Right lobe of liver (tissue), 6 donors: ENCODE results near the gene ARMH1. TPM values are rescaled to one million over a fixed set of nuclear protein-coding genes. Genes with fewer than 3 reads are reported as not detected.

Source experiments
- ATAC-seq, 4 donors: fragments of 200-7000 bp; cut with Tn5 transposase; one replicate each; pipeline ENCODE4 v1.9.1; 2020; ENCODE audit warnings: mild to moderate bottlenecking in 4 of 4, moderate library complexity in 4 of 4
- DNase-seq, 3 donors: peaks; one replicate each; pipeline ENCODE4 v3.0.0-alpha.2; 2020
- H3K27ac ChIP-seq, 3 donors: fragments of 200-600 bp; one replicate each; pipeline ENCODE4 v1.8.0; 2022
- H3K27me3 ChIP-seq, 2 donors: fragments of 200-600 bp; one replicate each; pipeline ENCODE4 v1.8.0; 2022
- H3K36me3 ChIP-seq, 4 donors: fragments of 200-600 bp; sonication (generic) in 1 of 4; one replicate each; pipeline versions ENCODE4 v1.5.1 to v1.8.0; 2017 to 2022; ENCODE audit warnings: control low read depth in 1 of 4
- H3K4me1 ChIP-seq, 4 donors: fragments of 200-600 bp; sonication (generic) in 1 of 4; one replicate each; pipeline versions ENCODE4 v1.5.1 to v1.8.0; 2017 to 2022; ENCODE audit warnings: control low read depth in 1 of 4
- H3K4me3 ChIP-seq, 3 donors: fragments of 200-600 bp; one replicate each; pipeline ENCODE4 v1.8.0; 2022
- H3K9me3 ChIP-seq, 4 donors: fragments of 200-600 bp; sonication (generic) in 1 of 4; one replicate each; pipeline versions ENCODE4 v1.5.1 to v1.8.0; 2017 to 2022; ENCODE audit warnings: control low read depth in 1 of 4
- CTCF ChIP-seq, 4 donors: fragments of 200-600 bp in 3 of 4; fragments of 450-650 bp in 1 of 4; IDR thresholded peaks; one replicate each; pipeline versions ENCODE4 v1.5.1 to v1.8.0; 2016 to 2022; ENCODE audit warnings: antibody characterized with exemption in 4 of 4, mild to moderate bottlenecking in 2 of 4
- POLR2A ChIP-seq: fragments of 450-650 bp; IDR thresholded peaks from one replicate; pipeline ENCODE4 v1.6.1; 2017; ENCODE audit warnings: antibody characterized with exemption, mild to moderate bottlenecking
- WGBS: methylation state at CpG from one replicate; pipeline ENCODE4 v1.1.6; 2018; ENCODE audit warnings: low coverage, low lambda C conversion rate; ENCODE audit not compliant: insufficient coverage; ENCODE audit errors: missing lambda C conversion rate; 5-methylcytosine and 5-hydroxymethylcytosine counted together
- intact Hi-C, 2 donors: fragments of 100-400 bp; cut with DNase I; formaldehyde crosslinking; loops; one replicate each; pipeline versions ENCODE4 v1.11.2 to v1.14.1; 2022
- total RNA-seq, 6 experiments: library from RNA; depleted of rRNA in 2 of 6; stranded (reverse); fragments of >200 nt in 2 of 6; fragmentation: NEBNext Ultra II Directional in 3 of 6; extraction: Animal tissue kit (Norgen Biotek cat#: 25700) in 3 of 6; gene quantifications; one replicate each; pipeline versions ENCODE4 v1.1.0 to v1.2.4, GENCODE V29; 2016 to 2023
- donor health status: DM: no; HTN: yes; CAD: no.
- donor health status: DM: no; HTN: no; CAD: no.
- donor health status: DM: no; HTN: no; CAD: no.
- donor health status: DM: no; HTN: yes; CAD: no.
- donor health status: DM: no; HTN: yes; CAD: no.

Gene ARMH1
- total RNA-seq, 6 experiments from 2014 or later, result 2.7 to 18.4 (median 5.2) TPM

- intact Hi-C loops, result no loop called here
- Histone ChIP-seq H3K27me3 (no peaks in the 10 kb centered on the region), H3K27ac (peak within 1 kb of the TSS; percentile 47 to 70 (median 66)), H3K4me3 (peak within 1 kb of the TSS; percentile 43 to 55 (median 45)), H3K4me1 (peaks cover 0 to 6% (median 3%) of the 10 kb centered on the region in 4 donors), H3K9me3 (no peaks in the 10 kb centered on the region), H3K36me3 (no peaks in the 10 kb centered on the region)
- under 1% methylated on average over 34 of the region's 57 CpGs for WGBS
- DNase-seq, result peak; percentile 96 to 98 (median 97)
- TF ChIP-seq POLR2A, result peak; percentile 74
- TF ChIP-seq CTCF (IDR thresholded peaks at IDR 0.05), result peak in 2 of 4 donors; percentile 27 to 33
- ATAC-seq, result peak; percentile 99 to 100 (median 100)
Measured at GRCh38 chr1:44739307-44740178, 65.0 kb downstream of the ARMH1 start, which contains the start of gene KIF2C. KIF2C (plus strand) TSS chr1:44739837; CDS start chr1:44739933, 96 bp downstream.

DNA sequence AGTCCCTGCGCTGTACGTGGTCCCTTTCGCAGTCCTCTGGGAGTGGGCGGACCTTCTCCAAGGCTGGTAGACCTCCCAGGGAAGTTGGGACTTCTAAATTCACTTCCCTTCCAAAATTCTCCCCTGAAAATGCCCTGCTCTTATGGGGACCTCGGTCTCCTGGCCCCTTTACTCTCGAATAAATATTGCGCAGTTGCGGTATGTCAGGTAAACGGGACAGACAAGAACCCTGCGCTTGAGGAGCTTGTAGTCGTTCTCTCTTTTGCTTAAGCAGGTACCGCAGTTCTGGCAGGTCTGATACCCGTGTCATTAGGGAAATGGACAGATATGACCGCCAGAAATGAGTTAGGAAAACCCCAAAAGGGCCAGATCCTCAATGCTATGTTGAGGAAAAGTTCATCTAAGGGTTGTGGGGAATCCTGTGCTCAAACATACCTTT lies 65.7 kb downstream of the ARMH1 start:
- H3K27ac ChIP-seq, result no peak overlapping the region
- intact Hi-C loops, result no loop called here

GRCh38 chr1:44743211-44743610 lies 68.7 kb downstream of the ARMH1 start:
- ATAC-seq (no peak), DNase-seq (no peak)
- Histone ChIP-seq H3K36me3 (no peaks in the 10 kb centered on the region), H3K27ac (no peak overlapping the region), H3K4me1 (peaks cover 0 to 6% (median 3%) of the 10 kb centered on the region in 4 donors), H3K9me3 (no peaks in the 10 kb centered on the region), H3K27me3 (no peaks in the 10 kb centered on the region), H3K4me3 (no peak overlapping the region)
- intact Hi-C loops, result no loop called here
- 100% methylated on average over 1 of the region's 1 CpG for WGBS
- TF ChIP-seq CTCF (IDR thresholded peaks at IDR 0.05) (no peak), POLR2A (no peak)

More for the DNA sequence above, 65.7 kb downstream of the ARMH1 start:
- Histone ChIP-seq H3K27me3 (no peaks in the 10 kb centered on the region), H3K9me3 (no peaks in the 10 kb centered on the region), H3K36me3 (no peaks in the 10 kb centered on the region), H3K4me3 (peak overlapping the region; percentile 43 to 55 (median 45)), H3K4me1 (peaks cover 0 to 6% (median 3%) of the 10 kb centered on the region in 4 donors)
- TF ChIP-seq POLR2A (no peak), CTCF (IDR thresholded peaks at IDR 0.05) (no peak)
- 5% methylated on average over 13 of the region's 14 CpGs for WGBS
- DNase-seq (no peak), ATAC-seq (no peak)

- no peaks in the 10 kb centered on the region for H3K27me3 ChIP-seq
- H3K36me3 ChIP-seq, result no peaks in the 10 kb centered on the region
- TF ChIP-seq CTCF (IDR thresholded peaks at IDR 0.05), result no peak
- no peak for TF ChIP-seq POLR2A
- DNase-seq (no peak), ATAC-seq (no peak)
- WGBS, result 96% methylated on average over 3 of the region's 3 CpGs
- no peak overlapping the region for H3K27ac ChIP-seq
- no peak overlapping the region for H3K4me3 ChIP-seq
- intact Hi-C loops, result no loop called here
- no peaks in the 10 kb centered on the region for H3K9me3 ChIP-seq
- H3K4me1 ChIP-seq, result no peaks in the 10 kb centered on the region
Measured at GRCh38 chr1:44747878-44748277, 73.4 kb downstream of the ARMH1 start.
